ENCODE results near the gene AMOTL1. TPM values are rescaled to one million over a fixed set of nuclear protein-coding genes. Genes with fewer than 3 reads are reported as not detected.
A peak's percentile ranks its signal among the peaks of the same experiment; 100 is the strongest.

Gene AMOTL1
- total and polyA plus RNA-seq, 11 donors: 6.2 to 76.0 (median 50.9) TPM

DNA sequence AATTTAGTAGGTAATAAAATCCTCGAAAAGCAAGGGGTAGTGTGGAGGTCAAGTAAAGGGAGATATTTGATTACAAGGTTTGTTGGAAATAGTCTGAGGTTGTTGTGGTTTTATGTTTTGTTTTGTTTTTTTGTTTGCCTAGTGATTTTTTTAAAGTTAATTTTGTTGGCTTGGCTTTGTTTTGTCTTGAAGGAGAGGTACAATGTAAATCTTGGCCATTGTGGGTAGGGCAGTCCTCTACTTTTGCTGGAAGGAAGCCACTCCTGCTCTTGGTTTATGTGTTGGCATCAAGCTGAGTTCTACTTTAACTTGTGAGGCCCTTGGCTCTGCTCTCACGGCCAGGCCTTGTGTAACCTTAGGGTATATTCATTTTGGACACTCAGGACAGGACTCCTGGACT is 3.2 kb downstream of the AMOTL1 start:
- no peak for ATAC-seq
- H3K4me3 ChIP-seq: no peak overlapping the region

GRCh38 chr11:94771951-94772350 is 3.8 kb downstream of the AMOTL1 start:
- Histone ChIP-seq H3K9me3 (no peaks in the 10 kb centered on the region), H3K27ac (peak overlapping the region in 1 of 12 donors; percentile 96), H3K4me1 (peaks cover 2 to 57% (median 39%) of the 10 kb centered on the region in 12 donors), H3K4me3 (no peak overlapping the region), H3K27me3 (no peaks in the 10 kb centered on the region), H3K36me3 (no peaks in the 10 kb centered on the region)
- WGBS, 4 donors: 80 to 89% (median 85%) methylated on average over 2 of the region's 2 CpGs
- intact Hi-C loops (cut with DNase I): no loop called here
- TF ChIP-seq POLR2A (IDR thresholded peaks at IDR 0.05) (no peak), CTCF (IDR thresholded peaks at IDR 0.05) (no peak)
- no peak for DNase-seq
- ATAC-seq: no peak

More for the DNA sequence above, 3.2 kb downstream of the AMOTL1 start:
- no peaks in the 10 kb centered on the region for H3K9me3 ChIP-seq
- peak overlapping the region in 1 of 12 donors; percentile 96 for H3K27ac ChIP-seq
- no peaks in the 10 kb centered on the region for H3K36me3 ChIP-seq
- peaks cover 2 to 53% (median 34%) of the 10 kb centered on the region in 12 donors for H3K4me1 ChIP-seq
- H3K27me3 ChIP-seq: no peaks in the 10 kb centered on the region
- 78 to 83% (median 81%) methylated on average over 2 of the region's 2 CpGs for WGBS, 4 donors
- no peak for DNase-seq
- intact Hi-C loops (cut with DNase I): no loop called here
- TF ChIP-seq CTCF (IDR thresholded peaks at IDR 0.05) (no peak), POLR2A (IDR thresholded peaks at IDR 0.05) (no peak)

GRCh38 chr11:94773842-94774241 is 5.7 kb downstream of the AMOTL1 start:
- intact Hi-C loops (cut with DNase I): no loop called here
- Histone ChIP-seq H3K27me3 (no peaks in the 10 kb centered on the region), H3K27ac (no peak overlapping the region), H3K4me3 (no peak overlapping the region), H3K9me3 (no peaks in the 10 kb centered on the region), H3K36me3 (no peaks in the 10 kb centered on the region), H3K4me1 (peaks cover 2 to 54% (median 34%) of the 10 kb centered on the region in 12 donors)
- DNase-seq (no peak), ATAC-seq (no peak)
- WGBS, 4 donors: 89 to 96% (median 94%) methylated on average over 8 of the region's 8 CpGs
- no peak for TF ChIP-seq CTCF (IDR thresholded peaks at IDR 0.05)
- TF ChIP-seq POLR2A (IDR thresholded peaks at IDR 0.05): no peak

DNA sequence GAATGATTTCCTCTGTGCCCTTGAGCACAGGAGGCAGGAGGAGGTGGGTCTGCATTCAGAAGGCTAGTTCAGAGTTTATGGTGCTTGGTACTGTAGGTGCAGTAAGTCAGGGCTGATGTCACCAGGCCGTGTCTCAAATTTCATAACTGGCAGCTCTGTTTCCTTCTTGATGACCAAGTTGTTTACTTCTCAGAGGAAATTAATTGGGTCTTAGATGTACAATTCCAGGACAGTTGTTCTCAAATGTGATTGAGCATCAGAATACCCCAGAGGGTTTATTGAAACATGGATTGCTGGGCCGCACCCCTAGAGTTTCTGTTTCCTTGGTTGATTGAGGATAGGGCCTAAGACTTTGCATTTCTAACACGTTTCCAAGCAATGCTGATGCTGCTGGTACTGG is 6.2 kb downstream of the AMOTL1 start:
- Histone ChIP-seq H3K4me1 (peaks cover 2 to 52% (median 32%) of the 10 kb centered on the region in 12 donors), H3K27ac (peak overlapping the region in 1 of 12 donors; percentile 50), H3K36me3 (no peaks in the 10 kb centered on the region), H3K4me3 (no peak overlapping the region), H3K9me3 (no peaks in the 10 kb centered on the region), H3K27me3 (no peaks in the 10 kb centered on the region)
- intact Hi-C loops (cut with DNase I): no loop called here
- ATAC-seq: no peak
- WGBS, 4 donors: 68 to 87% (median 73%) methylated on average over 3 of the region's 3 CpGs
- no peak for DNase-seq
- TF ChIP-seq POLR2A (IDR thresholded peaks at IDR 0.05) (no peak), CTCF (IDR thresholded peaks at IDR 0.05) (no peak)
